A673 (cell line): ENCODE results near the gene AOC2.

Experiments used
- EZH2 ChIP-seq: fragments of 200-600 bp; sonication (generic); IDR thresholded peaks from 2 replicates; pipeline ENCODE4 v1.6.1; 2017; ENCODE audit warnings: borderline replicate concordance, low read depth, mild to moderate bottlenecking, mixed read lengths, antibody characterized with exemption, low read length; ENCODE audit not compliant: poor library complexity, severe bottlenecking
- TF ChIP-seq, protein P1 (sequence below): fragments of 300-800, 200-600 bp; sonication (generic); conservative IDR thresholded peaks from 2 replicates; pipeline ENCODE4 v1.5.1; 2017; ENCODE audit warnings: low read depth, mild to moderate bottlenecking, antibody characterized with exemption, low read length, moderate library complexity, mixed read lengths

- TF ChIP-seq, protein P1, sequence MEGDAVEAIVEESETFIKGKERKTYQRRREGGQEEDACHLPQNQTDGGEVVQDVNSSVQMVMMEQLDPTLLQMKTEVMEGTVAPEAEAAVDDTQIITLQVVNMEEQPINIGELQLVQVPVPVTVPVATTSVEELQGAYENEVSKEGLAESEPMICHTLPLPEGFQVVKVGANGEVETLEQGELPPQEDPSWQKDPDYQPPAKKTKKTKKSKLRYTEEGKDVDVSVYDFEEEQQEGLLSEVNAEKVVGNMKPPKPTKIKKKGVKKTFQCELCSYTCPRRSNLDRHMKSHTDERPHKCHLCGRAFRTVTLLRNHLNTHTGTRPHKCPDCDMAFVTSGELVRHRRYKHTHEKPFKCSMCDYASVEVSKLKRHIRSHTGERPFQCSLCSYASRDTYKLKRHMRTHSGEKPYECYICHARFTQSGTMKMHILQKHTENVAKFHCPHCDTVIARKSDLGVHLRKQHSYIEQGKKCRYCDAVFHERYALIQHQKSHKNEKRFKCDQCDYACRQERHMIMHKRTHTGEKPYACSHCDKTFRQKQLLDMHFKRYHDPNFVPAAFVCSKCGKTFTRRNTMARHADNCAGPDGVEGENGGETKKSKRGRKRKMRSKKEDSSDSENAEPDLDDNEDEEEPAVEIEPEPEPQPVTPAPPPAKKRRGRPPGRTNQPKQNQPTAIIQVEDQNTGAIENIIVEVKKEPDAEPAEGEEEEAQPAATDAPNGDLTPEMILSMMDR = no peak
- no peak for TF ChIP-seq EZH2
Measured at GRCh38 chr17:42835732-42836131, 8.6 kb upstream of the AOC2 start.
